BE2C (cell line): ENCODE results near the gene TAF4.
A peak's percentile ranks its signal among the peaks of the same experiment; 100 is the strongest.

ENCODE experiments used
- DNase-seq: peaks from one replicate; pipeline ENCODE4 v3.0.0-alpha.2; 2020
- H3K27me3 ChIP-seq: fragments of 250-450 bp; sonication (Bioruptor Pico); 2 replicates; pipeline ENCODE4 v1.5.1; 2020; ENCODE audit warnings: mild to moderate bottlenecking
- H3K36me3 ChIP-seq: fragments of 250-450 bp; sonication (Bioruptor Pico); 2 replicates; pipeline ENCODE4 v1.5.1; 2020; ENCODE audit warnings: mild to moderate bottlenecking
- H3K4me1 ChIP-seq: fragments of 250-450 bp; sonication (Bioruptor Pico); 2 replicates; pipeline ENCODE4 v1.5.1; 2020
- H3K4me3 ChIP-seq: 2 replicates; pipeline ENCODE4 v1.5.1; 2011; ENCODE audit warnings: low read depth, low read length
- H3K9me3 ChIP-seq: fragments of 250-450 bp; sonication (Bioruptor Pico); 2 replicates; pipeline ENCODE4 v1.5.1; 2020
- CTCF ChIP-seq: IDR thresholded peaks from 2 replicates; pipeline ENCODE4 v1.5.1; 2012; ENCODE audit warnings: mild to moderate bottlenecking, low read depth, low read length

Gene TAF4

GRCh38 chr20:61940491-61940890 is 125.2 kb downstream of the TAF4 start:
- Histone ChIP-seq H3K4me3 (no peak overlapping the region), H3K4me1 (no peaks in the 10 kb centered on the region), H3K9me3 (no peaks in the 10 kb centered on the region), H3K27me3 (no peaks in the 10 kb centered on the region), H3K36me3 (no peaks in the 10 kb centered on the region)
- DNase-seq, result no peak
- TF ChIP-seq CTCF, result no peak

GRCh38 chr20:61939691-61940360 is 125.9 kb downstream of the TAF4 start:
- H3K27me3 ChIP-seq, result no peaks in the 10 kb centered on the region
- H3K9me3 ChIP-seq, result no peaks in the 10 kb centered on the region
- no peak for TF ChIP-seq CTCF
- no peaks in the 10 kb centered on the region for H3K36me3 ChIP-seq
- no peak overlapping the region for H3K4me3 ChIP-seq
- H3K4me1 ChIP-seq, result no peaks in the 10 kb centered on the region
- no peak for DNase-seq

DNA sequence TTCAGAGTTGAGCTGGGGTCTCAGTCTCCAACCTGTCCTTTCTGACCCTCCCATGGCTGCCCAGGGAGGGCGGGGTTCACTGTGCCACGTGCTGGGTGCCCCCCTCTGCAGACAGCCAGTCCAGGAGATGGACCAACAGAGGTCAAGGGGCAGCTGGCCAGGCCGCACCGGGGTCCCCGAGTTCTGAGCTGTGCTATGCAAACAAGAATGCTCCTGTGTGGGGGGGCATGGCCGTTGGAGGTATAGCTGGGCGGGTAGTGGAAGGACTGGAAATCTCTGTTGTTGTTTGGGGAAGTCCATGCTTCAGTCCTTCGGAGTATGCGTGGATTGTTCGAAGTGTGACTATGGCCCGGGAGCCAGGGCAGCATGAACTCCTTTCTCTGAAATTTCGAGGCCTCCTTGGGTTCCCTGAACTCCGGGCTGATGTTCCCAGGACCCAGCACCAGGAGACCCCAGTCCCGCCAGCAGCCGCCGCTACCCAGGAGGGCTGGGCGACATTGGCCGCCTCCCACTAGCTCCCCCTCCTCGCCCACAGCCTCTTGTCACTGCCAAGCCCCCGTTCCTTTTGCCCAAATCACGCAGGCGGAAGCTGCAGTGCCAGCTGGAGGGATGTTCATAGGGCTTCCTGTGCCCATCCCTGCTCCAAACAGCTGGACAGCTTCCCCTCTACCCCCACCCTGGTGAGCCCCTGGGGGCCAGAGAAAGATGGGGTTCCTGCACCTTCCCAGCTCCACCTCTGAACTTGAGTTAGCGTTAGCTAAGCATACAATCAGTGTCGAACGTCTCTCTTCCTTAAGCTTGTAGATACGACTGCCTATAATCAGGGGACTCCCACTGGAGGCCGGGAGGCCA is 126.6 kb downstream of the TAF4 start:
- Histone ChIP-seq H3K4me3 (no peak overlapping the region), H3K36me3 (no peaks in the 10 kb centered on the region), H3K4me1 (no peaks in the 10 kb centered on the region), H3K27me3 (no peaks in the 10 kb centered on the region), H3K9me3 (no peaks in the 10 kb centered on the region)
- no peak for TF ChIP-seq CTCF
- DNase-seq, result no peak

DNA sequence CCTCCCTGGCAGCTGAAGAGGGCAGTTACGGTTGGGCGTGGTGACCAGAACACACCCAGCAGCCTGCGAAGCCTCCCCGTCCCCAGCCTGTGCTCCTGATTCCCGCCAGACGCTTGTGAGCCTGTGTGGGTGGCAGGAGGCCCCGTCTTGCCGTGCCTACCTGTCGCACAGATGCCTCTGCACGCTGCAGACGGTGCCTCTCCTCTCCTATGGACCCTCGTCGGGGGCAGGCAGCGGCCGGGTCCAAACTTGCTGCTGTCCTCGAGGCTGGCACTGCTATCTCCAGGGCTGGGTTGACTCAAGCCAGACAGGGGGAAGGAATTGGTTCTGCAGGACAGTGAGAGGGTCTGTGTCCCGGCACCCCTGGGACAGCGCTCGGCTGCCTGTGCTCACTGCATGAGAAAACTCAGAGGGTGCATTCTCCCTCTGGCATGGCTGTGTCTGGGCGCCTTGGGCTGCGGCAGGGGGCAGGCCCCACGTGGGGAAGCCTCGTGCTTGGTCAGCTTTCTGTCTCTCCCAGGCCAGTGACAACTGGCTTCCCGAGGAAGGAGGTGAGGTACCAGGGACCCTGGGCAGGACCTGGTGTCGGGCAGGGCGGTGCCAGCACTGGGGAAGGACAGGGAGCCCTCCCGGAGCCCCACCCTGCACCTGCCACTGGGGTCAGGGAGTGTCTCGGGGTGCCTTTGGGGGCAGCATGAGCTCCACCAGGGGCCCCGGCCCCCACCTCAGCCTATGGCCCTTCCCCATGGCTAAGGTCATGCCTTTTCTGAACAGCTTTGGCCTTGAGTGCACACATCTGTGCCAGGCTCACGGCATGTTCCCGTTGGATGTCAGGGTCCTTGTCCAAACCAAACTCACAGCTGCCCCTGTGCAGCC is 127.5 kb downstream of the TAF4 start:
- no peak for TF ChIP-seq CTCF
- H3K4me1 ChIP-seq, result no peaks in the 10 kb centered on the region
- no peaks in the 10 kb centered on the region for H3K27me3 ChIP-seq
- no peaks in the 10 kb centered on the region for H3K9me3 ChIP-seq
- H3K4me3 ChIP-seq, result no peak overlapping the region
- no peaks in the 10 kb centered on the region for H3K36me3 ChIP-seq
- no peak for DNase-seq

DNA sequence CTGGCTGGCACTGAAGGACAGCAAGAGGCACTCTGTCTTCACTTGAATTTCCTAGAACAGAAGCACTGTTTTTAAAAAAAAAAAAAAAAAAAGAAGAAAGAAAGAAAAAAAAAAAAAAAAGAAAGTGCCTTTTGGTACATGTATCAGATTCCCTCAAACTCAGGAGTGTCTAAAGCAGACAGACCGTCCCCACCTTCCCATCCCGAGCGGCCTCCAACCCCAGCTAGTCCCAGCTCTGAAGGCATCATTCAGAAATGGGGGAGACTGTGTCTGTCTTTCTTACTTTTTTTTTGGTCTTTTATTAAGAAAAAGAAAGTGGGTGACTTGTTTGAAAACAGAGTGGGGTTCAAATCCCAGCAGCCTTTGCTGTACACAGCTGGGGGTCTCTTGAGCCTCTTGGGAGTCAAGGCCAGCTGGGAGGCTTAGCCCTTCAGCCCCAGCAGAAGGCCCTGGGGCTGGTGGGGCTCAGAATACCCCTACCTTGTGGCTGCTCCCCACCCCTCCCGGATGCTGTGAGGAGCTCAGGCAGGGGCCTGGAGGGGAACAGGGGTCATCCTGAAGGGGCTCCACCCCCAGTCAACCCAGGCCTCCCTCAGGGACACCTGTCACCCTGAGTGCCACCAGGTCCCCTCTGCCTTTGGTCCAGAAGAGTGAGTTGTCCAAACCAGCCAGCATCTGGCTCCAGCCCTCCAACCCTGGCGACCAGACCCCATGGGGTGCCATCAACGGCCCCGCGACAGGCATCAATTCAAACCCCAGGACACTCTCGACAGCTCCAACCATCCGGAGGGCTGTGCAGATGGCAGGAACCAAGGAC is 128.3 kb downstream of the TAF4 start:
- Histone ChIP-seq H3K27me3 (no peaks in the 10 kb centered on the region), H3K4me1 (no peaks in the 10 kb centered on the region), H3K4me3 (no peak overlapping the region), H3K36me3 (no peaks in the 10 kb centered on the region), H3K9me3 (no peaks in the 10 kb centered on the region)
- TF ChIP-seq CTCF, result no peak
- peak; percentile 3 for DNase-seq
